ENCODE measurements around the gene LY6G5B. TPM values are rescaled to one million over a fixed set of nuclear protein-coding genes. Genes with fewer than 3 reads are reported as not detected.

Gene LY6G5B
- total RNA-seq, 1 donor from 2014 or later, result 3.9 TPM

DNA sequence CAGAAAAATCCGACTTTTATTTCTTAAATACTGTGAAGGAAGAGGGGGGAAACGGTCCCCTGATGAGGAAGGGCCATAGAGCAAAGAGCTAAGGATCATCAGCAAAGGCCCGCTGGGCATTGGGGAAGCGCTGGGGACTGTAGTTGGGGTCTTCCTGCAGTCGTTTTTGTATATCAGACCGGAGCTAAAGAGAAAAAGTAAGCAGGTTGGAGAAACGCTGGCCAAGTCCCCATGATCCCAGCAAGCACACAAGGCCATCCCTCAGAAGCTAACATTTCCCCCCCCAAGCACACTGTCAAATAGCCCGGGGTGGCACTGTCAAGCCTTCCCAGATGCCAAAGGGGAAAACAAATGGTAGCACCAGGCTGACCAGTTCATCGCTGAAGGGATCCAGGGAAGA, 30.7 kb upstream of the LY6G5B start:
- intact Hi-C loops (cut with micrococcal nuclease), result no loop called here
- DNase-seq (no peak), ATAC-seq (no peak)

DNA sequence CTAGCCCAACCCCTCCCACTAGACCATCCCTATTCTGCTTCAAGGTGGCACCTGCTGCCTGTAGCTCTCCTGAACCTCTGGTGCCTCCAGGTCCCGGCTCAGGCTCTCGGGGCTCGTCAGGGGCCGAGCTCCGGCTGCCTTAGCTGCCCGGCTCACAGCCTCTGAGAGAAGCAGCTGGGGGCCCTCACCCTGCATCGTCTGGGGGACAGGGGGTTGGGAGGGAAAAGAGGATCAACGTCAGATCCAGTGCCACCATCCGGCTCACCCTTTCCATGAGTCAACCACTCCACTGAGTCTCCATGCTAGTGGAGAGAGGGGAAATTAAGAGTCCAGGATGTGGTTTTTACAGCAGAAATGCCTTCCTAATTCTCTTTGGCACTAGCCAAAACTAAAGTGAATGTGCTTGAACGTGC, 30.3 kb upstream of the LY6G5B start:
- intact Hi-C loops (cut with micrococcal nuclease), result no loop called here
- DNase-seq (no peak), ATAC-seq (no peak)

- DNase-seq (no peak), ATAC-seq (no peak)
- intact Hi-C loops (cut with micrococcal nuclease), result no loop called here
Observed at GRCh38 chr6:31640612-31641011, 29.2 kb upstream of the LY6G5B start.

GRCh38 chr6:31641370-31641769, 28.4 kb upstream of the LY6G5B start:
- ATAC-seq (no peak), DNase-seq (no peak)
- intact Hi-C loops (cut with micrococcal nuclease), result no loop called here

DNA sequence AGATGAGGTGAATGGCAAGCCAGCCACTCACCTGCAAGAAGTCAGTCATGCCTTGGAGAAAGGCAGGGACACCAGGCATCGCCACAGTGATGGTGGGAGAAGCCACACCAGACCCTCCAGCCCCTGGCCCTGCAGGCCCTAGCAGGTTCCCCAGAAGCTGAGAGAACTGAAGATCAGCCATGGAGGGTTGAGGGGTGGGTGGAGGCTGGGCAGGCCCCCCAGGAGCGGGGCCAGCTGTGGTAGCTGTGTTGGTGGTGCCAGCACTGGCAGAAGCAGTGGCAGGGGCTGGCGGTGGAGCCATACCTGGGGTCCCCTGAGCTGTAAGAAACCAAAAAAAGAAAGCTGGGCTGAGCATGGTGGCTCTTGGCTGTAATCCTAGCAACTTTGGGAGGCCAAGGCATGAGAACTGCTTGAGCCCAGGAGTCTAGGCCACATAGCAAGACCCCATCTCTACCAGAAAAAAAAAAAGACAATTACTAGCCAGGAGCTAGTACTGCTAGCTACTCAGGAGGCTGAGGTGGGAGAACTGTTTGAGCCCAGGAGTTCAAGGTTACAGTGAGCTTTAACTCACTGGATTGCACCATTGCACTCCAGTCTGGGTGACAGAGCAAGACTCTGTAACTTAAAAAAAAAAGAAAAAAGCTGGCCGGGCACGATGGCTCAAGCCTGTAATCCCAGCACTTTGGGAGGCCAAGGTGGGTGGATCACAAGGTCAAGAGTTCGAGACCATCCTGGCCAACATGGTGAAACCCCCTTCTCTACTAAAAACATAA, 26.8 kb upstream of the LY6G5B start:
- intact Hi-C loops (cut with micrococcal nuclease), result no loop called here
- DNase-seq, result no peak
- ATAC-seq, result no peak

DNA sequence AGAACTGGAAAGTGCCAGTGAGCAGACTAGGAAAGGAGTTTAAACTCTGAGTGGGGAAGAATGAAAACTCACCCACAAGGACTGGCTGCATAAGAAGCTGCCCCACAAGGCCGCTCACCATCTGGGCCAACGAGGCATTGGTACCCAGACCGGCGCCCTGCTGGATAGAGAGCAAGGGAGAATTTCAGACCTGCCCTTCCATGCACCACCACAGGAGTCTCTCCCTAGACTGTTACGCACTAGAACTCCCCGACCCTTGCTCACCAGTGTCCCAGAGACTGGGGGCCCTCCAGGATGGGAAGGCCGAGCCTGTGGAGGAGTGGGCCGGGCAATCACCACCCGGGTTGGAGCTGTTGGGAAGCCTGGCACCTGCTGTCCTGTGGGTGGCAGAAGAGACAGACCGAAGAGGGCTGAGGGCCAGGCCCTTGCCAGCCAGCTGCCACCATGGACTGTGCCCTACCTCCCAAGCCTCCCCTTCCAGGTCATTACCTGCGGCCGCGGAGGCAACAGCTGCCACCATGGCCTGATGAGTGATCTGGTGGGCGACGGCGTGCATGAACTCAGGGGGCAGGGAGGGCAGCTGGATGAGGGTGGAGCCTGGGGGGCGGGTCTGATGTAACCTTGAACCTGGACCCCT, 25.8 kb upstream of the LY6G5B start:
- DNase-seq, result no peak
- ATAC-seq, result no peak
- intact Hi-C loops (cut with micrococcal nuclease), result no loop called here

GRCh38 chr6:31645325-31645724, 24.5 kb upstream of the LY6G5B start:
- DNase-seq (no peak), ATAC-seq (no peak)
- intact Hi-C loops (cut with micrococcal nuclease), result no loop called here

DNA sequence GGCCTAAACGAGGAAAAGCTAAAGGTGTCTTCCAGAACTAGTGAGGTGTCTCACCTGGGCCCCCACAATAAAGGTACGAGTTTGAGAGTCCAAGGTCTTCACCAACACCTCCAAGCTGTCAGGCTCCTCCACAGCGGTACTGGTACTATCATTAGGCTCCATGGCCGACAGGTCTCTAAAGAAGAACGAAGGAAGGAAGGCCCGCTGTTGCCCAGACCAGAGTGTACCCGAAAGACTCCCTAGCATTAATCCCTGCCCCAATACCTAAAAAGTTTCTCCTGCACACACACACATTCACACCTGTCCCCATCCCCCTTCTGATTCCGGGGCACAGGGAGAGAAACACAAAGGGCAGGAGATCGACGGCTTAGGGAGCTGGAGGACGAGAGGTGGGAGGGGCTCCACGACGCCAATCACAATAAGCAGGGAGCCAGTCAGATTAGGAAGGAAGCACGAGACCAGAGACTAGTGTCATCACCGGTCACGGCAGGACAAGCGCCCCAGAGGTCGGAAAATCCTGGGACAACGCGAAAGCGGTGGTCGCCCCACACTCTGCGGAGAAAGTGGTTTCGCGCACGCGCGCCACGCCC, 18.1 kb upstream of the LY6G5B start:
- intact Hi-C loops (cut with micrococcal nuclease), result no loop called here
- ATAC-seq (peak; percentile 72), DNase-seq (no peak)

GRCh38 chr6:31652925-31653724, 16.7 kb upstream of the LY6G5B start:
- intact Hi-C loops (cut with micrococcal nuclease), result no loop called here
- DNase-seq, result peak; percentile 86
- ATAC-seq, result peak; percentile 79

GRCh38 chr6:31654574-31655348, 15.0 kb upstream of the LY6G5B start:
- ATAC-seq (no peak), DNase-seq (no peak)
- intact Hi-C loops (cut with micrococcal nuclease), result no loop called here

DNA sequence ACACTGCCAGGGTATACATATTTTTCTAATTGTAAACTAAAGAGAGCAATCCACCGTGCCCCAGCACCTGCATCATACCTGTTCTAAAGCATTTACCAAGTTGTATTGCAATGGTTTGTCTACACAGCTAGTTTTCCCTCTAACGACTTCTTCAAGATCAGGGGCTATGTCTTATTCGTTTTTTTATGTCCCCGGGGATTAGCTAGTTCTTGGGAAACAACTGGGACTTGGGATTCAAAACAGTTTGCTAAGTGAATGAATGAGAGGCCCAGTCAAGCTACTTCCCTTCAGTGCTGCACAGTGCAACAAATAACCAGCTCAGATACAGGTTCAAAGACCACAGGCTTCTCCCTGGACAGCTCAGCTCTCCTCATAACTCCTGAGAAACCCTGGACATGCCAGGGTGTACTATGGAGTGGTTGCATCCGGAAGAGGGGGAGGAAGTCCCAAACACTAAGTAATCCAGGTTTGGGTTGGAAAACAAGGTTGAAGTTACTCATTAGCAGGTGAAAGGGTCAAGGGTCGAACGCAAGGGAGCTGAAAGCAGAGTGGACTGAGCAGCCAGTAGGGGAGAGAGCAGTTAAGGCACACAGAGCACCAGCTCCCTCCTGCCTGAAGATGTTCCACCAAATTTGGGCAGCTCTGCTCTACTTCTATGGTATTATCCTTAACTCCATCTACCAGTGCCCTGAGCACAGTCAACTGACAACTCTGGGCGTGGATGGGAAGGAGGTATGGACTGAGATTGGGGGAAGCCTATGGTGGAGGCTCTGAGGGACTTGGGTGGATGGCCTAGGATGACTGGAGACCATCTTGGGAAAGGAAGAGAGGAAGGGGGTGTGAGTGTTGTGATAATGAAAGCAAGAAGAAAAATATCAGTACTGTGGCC, 14.2 kb upstream of the LY6G5B start, which contains the start of gene APOM:
APOM (plus strand) TSS at position 546 of the 889 bp plus-strand sequence; CDS start at position 619, 73 bp downstream.
- intact Hi-C loops (cut with micrococcal nuclease), result no loop called here
- no peak for ATAC-seq
- no peak for DNase-seq

GRCh38 chr6:31657406-31658157, 12.2 kb upstream of the LY6G5B start:
- DNase-seq, result no peak
- intact Hi-C loops (cut with micrococcal nuclease), result no loop called here
- no peak for ATAC-seq

- no peak for DNase-seq
- no peak for ATAC-seq
- intact Hi-C loops (cut with micrococcal nuclease), result no loop called here
Observed at GRCh38 chr6:31658158-31658688, 11.6 kb upstream of the LY6G5B start.

DNA sequence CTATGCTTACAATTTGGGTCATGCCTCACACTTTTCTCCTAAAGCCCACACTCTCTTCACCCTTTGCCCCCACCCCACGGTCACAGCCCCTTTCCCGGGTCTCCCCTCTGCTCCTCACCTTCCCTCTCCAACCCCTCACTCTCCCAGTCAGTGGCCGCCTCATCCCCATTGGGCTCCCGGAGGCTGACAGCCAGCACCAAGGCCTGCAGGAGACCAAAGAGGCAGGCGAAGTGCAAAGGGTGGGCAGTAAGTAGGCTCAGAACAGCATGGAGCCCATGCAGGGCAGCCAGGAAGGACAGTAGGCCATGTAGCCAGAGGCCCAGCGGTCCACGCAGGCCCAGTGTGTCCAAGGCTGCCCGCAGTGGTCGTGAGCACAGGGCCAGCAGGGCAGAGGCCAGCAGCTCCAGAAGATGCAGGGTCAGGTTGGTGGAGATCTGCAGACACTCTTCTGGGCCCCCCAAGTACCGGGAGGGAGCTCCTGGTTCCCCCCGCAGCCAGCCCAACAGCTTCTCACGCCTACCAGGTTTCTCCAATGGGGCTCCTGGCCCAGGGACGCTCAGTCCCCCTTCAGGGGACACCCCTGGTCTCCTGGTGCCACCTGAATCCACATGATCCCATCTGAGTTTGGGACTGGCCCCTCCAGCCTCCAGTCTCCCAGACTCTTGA, 10.7 kb upstream of the LY6G5B start:
- intact Hi-C loops (cut with micrococcal nuclease), result no loop called here
- ATAC-seq, result no peak
- no peak for DNase-seq

DNA sequence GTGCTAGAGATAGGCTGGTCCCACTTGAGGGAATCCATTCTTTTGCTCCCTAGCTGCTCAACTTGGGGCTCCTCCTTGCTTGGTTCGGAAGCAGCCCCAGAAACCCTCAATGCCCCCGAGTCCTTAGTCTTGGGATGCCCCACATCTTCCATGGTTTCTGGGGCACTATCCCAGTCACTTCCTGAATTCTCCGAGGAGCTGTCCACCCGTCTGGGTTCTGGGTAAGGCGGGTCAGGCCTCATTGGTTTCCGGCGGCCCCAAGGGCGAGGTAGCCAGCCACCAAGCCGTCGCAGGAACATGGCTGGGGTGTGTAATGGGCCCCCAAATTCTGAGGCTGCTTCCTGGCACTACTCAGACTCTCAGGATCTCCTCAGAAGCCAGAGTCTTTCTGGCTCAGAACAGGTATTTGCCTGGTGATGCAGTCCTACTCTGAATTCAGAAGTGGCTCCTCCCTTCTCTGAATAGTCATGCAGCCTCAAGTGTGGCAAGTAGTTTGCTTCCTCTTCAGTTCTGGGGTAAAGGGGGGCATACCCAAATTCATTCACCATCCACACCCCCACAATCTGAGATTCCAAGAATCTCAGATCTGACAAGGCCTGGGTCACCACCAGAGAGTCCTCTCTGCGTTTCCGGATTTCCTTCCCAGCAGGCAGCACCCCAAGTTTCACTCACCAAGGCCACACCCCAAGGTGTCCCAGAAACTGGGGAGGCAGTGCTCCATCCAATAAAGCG, 10.0 kb upstream of the LY6G5B start:
- intact Hi-C loops (cut with micrococcal nuclease), result no loop called here
- DNase-seq (no peak), ATAC-seq (peak; percentile 2)
